Liver (tissue), 3 donors: ENCODE measurements around the gene NSF.
"Not testable (repeated sequence)": the region's sequence is repeated elsewhere in the genome, so short reads cannot be mapped to it uniquely, and the experiment has no call there.

Experiments used
- ATF3 ChIP-seq: IDR thresholded peaks from 2 replicates; pipeline ENCODE4 v1.6.1; 2016; ENCODE audit warnings: antibody characterized with exemption
- CTCF ChIP-seq: fragments of 150-350 bp; IDR thresholded peaks from 2 replicates; pipeline ENCODE4 v1.5.1; 2017; ENCODE audit warnings: improper control_type of control experiment, low read depth, low read length; ENCODE audit not compliant: missing input control
- RAD21 ChIP-seq, 2 donors: IDR thresholded peaks; 2 replicates each; pipeline ENCODE4 v1.6.1; 2016; ENCODE audit warnings: antibody characterized with exemption in 2 of 2, mild to moderate bottlenecking in 2 of 2
- RXRA ChIP-seq, 2 donors: IDR thresholded peaks; 2 replicates each; pipeline ENCODE4 v1.6.1; 2017 to 2018; ENCODE audit warnings: antibody characterized with exemption in 2 of 2, mild to moderate bottlenecking in 1 of 2
- SP1 ChIP-seq: IDR thresholded peaks from 2 replicates; pipeline ENCODE4 v1.6.1; 2018; ENCODE audit warnings: antibody characterized with exemption, mild to moderate bottlenecking
- TF ChIP-seq, protein P1 (sequence below): IDR thresholded peaks from 2 replicates; pipeline ENCODE4 v1.6.1; 2016; ENCODE audit warnings: antibody characterized with exemption, mild to moderate bottlenecking
- TF ChIP-seq, protein P2 (sequence below): IDR thresholded peaks from 2 replicates; pipeline ENCODE4 v1.6.1; 2016; ENCODE audit warnings: antibody characterized with exemption
- donor health status: healthy.
- donor health status: healthy.

- TF ChIP-seq CTCF; RXRA (IDR thresholded peaks at IDR 0.05); SP1; ATF3; RAD21 (IDR thresholded peaks at IDR 0.05): not testable (repeated sequence)
- TF ChIP-seq, protein P1, sequence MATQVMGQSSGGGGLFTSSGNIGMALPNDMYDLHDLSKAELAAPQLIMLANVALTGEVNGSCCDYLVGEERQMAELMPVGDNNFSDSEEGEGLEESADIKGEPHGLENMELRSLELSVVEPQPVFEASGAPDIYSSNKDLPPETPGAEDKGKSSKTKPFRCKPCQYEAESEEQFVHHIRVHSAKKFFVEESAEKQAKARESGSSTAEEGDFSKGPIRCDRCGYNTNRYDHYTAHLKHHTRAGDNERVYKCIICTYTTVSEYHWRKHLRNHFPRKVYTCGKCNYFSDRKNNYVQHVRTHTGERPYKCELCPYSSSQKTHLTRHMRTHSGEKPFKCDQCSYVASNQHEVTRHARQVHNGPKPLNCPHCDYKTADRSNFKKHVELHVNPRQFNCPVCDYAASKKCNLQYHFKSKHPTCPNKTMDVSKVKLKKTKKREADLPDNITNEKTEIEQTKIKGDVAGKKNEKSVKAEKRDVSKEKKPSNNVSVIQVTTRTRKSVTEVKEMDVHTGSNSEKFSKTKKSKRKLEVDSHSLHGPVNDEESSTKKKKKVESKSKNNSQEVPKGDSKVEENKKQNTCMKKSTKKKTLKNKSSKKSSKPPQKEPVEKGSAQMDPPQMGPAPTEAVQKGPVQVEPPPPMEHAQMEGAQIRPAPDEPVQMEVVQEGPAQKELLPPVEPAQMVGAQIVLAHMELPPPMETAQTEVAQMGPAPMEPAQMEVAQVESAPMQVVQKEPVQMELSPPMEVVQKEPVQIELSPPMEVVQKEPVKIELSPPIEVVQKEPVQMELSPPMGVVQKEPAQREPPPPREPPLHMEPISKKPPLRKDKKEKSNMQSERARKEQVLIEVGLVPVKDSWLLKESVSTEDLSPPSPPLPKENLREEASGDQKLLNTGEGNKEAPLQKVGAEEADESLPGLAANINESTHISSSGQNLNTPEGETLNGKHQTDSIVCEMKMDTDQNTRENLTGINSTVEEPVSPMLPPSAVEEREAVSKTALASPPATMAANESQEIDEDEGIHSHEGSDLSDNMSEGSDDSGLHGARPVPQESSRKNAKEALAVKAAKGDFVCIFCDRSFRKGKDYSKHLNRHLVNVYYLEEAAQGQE = not testable (repeated sequence)
- TF ChIP-seq, protein P2, sequence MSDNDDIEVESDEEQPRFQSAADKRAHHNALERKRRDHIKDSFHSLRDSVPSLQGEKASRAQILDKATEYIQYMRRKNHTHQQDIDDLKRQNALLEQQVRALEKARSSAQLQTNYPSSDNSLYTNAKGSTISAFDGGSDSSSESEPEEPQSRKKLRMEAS = not testable (repeated sequence)
These were observed 10.3 kb downstream of the NSF start for GRCh38 chr17:46600767-46601166.
